OCI-LY1 (cell line): ENCODE results near the gene MUC6.

Experiments
- H2AFZ ChIP-seq: fragments of 200-600 bp; sonication (generic), shearing (Covaris generic); 2 replicates; pipeline ENCODE4 v1.6.0; 2014; ENCODE audit warnings: antibody characterized with exemption, mild to moderate bottlenecking, low read length
- H3F3A ChIP-seq: fragments of 200-600 bp; sonication (generic), shearing (Covaris generic); 2 replicates; pipeline ENCODE4 v1.6.0; 2014; ENCODE audit warnings: mild to moderate bottlenecking, antibody characterized with exemption, low read length, moderate library complexity; ENCODE audit not compliant: insufficient read depth
- H3K27ac ChIP-seq: fragments of 200-600 bp; sonication (generic); 2 replicates; pipeline ENCODE4 v1.5.1; 2014; ENCODE audit warnings: low read length, mixed run types, mild to moderate bottlenecking, low read depth; ENCODE audit not compliant: poor library complexity, severe bottlenecking
- H3K27me3 ChIP-seq: fragments of 200-600 bp; sonication (generic); 2 replicates; pipeline ENCODE4 v1.6.0; 2014; ENCODE audit warnings: antibody characterized with exemption, mild to moderate bottlenecking, low read length, moderate library complexity; ENCODE audit not compliant: insufficient read depth
- H3K36me3 ChIP-seq: fragments of 200-600 bp; sonication (generic); 2 replicates; pipeline ENCODE4 v1.6.1; 2014; ENCODE audit warnings: mild to moderate bottlenecking, antibody characterized with exemption, low read length, moderate library complexity, mixed read lengths; ENCODE audit not compliant: insufficient read depth
- H3K4me1 ChIP-seq: fragments of 200-600 bp; sonication (generic); 2 replicates; pipeline ENCODE4 v1.5.1; 2014; ENCODE audit warnings: mild to moderate bottlenecking, low read length, moderate library complexity; ENCODE audit not compliant: insufficient read depth, severe bottlenecking
- H3K4me2 ChIP-seq: fragments of 200-600 bp; sonication (generic), shearing (Covaris generic); 2 replicates; pipeline ENCODE4 v1.6.1; 2014; ENCODE audit warnings: low read length
- H3K4me3 ChIP-seq: fragments of 200-600 bp; sonication (generic); 2 replicates; pipeline ENCODE4 v1.5.1; 2014; ENCODE audit warnings: low read length, low read depth, mild to moderate bottlenecking, mixed read lengths; ENCODE audit not compliant: poor library complexity, severe bottlenecking
- H3K79me2 ChIP-seq: fragments of 200-600 bp; shearing (Covaris generic); 2 replicates; pipeline ENCODE4 v1.6.1; 2016; ENCODE audit warnings: mixed run types, low read length, mixed read lengths; ENCODE audit not compliant: insufficient read depth
- H3K9ac ChIP-seq: fragments of 200-600 bp; sonication (generic), shearing (Covaris generic); 2 replicates; pipeline ENCODE4 v1.6.1; 2014; ENCODE audit warnings: mild to moderate bottlenecking, low read length, mixed read lengths
- H3K9me2 ChIP-seq: fragments of 200-600 bp; sonication (generic), shearing (Covaris generic); 2 replicates; pipeline ENCODE4 v1.6.1; 2014; ENCODE audit warnings: low read depth, mild to moderate bottlenecking, low read length, mixed read lengths
- H3K9me3 ChIP-seq: fragments of 200-600 bp; shearing (Covaris generic); 2 replicates; pipeline ENCODE4 v1.6.1; 2014; ENCODE audit warnings: low read length, mixed read lengths
- H4K20me1 ChIP-seq: fragments of 200-600 bp; sonication (generic), shearing (Covaris generic); 2 replicates; pipeline ENCODE4 v1.6.0; 2016; ENCODE audit warnings: mild to moderate bottlenecking, low read length; ENCODE audit not compliant: insufficient read depth
- CTCF ChIP-seq: fragments of 200-600 bp; sonication (generic), shearing (Covaris generic); IDR thresholded peaks from 2 replicates; pipeline ENCODE4 v1.5.1; 2017; ENCODE audit warnings: mild to moderate bottlenecking, antibody characterized with exemption, low read length, moderate library complexity, mixed read lengths
- EZH2 ChIP-seq: fragments of 200-600 bp; sonication (generic), shearing (Covaris generic); IDR thresholded peaks from 2 replicates; pipeline ENCODE4 v1.8.0; 2017; ENCODE audit warnings: borderline replicate concordance, mixed run types, mild to moderate bottlenecking, antibody characterized with exemption, low read length, moderate library complexity, mixed read lengths

Gene MUC6

GRCh38 chr11:965206-965775 is 71.2 kb downstream of the MUC6 start:
- no peak overlapping the region for H3K4me3 ChIP-seq
- H3K79me2 ChIP-seq: no peaks in the 10 kb centered on the region
- H3K4me1 ChIP-seq: peaks cover 27% of the 10 kb centered on the region
- no peak overlapping the region for H3K27ac ChIP-seq
- no peak overlapping the region for H3K4me2 ChIP-seq
- H3K9me3 ChIP-seq: no peaks in the 10 kb centered on the region
- no peaks in the 10 kb centered on the region for H4K20me1 ChIP-seq
- TF ChIP-seq EZH2: no peak
- no peak for TF ChIP-seq CTCF
- H2AFZ ChIP-seq: no peak overlapping the region
- no peaks in the 10 kb centered on the region for H3K27me3 ChIP-seq
- no peaks in the 10 kb centered on the region for H3F3A ChIP-seq
- H3K36me3 ChIP-seq: peaks cover 11% of the 10 kb centered on the region; the same call in 1 of the 2 replicates
- H3K9me2 ChIP-seq: no peaks in the 10 kb centered on the region
- no peak overlapping the region for H3K9ac ChIP-seq

- Histone ChIP-seq H3K27me3 (no peaks in the 10 kb centered on the region), H3K9me2 (no peaks in the 10 kb centered on the region), H3K4me2 (no peak overlapping the region), H3K27ac (no peak overlapping the region), H4K20me1 (no peaks in the 10 kb centered on the region), H3K4me1 (peaks cover 15% of the 10 kb centered on the region), H3K4me3 (no peak overlapping the region), H3F3A (no peaks in the 10 kb centered on the region), H2AFZ (no peak overlapping the region), H3K9me3 (no peaks in the 10 kb centered on the region), H3K36me3 (peaks cover 17% of the 10 kb centered on the region), H3K79me2 (no peaks in the 10 kb centered on the region), H3K9ac (no peak overlapping the region)
- TF ChIP-seq EZH2: no peak
- TF ChIP-seq CTCF: no peak
Observed at GRCh38 chr11:963852-964251, 72.7 kb downstream of the MUC6 start.
